Upper lobe of right lung (tissue), 1 donor: ENCODE results near the gene SLC35F1. TPM values are rescaled to one million over a fixed set of nuclear protein-coding genes. Genes with fewer than 3 reads are reported as not detected.

Source experiments
- ATAC-seq: fragments of 200-7000 bp; cut with Tn5 transposase; one replicate; pipeline ENCODE4 v1.9.1; 2020; ENCODE audit warnings: mild to moderate bottlenecking, moderate library complexity
- DNase-seq: peaks from one replicate; pipeline ENCODE4 v3.0.0-alpha.2; 2020
- H3K27ac ChIP-seq: fragments of 200-600 bp; one replicate; pipeline ENCODE4 v1.8.0; 2022
- H3K27me3 ChIP-seq: fragments of 200-600 bp; one replicate; pipeline ENCODE4 v1.8.0; 2022; ENCODE audit warnings: mild to moderate bottlenecking
- H3K36me3 ChIP-seq: fragments of 200-600 bp; one replicate; pipeline ENCODE4 v1.8.0; 2022
- H3K4me1 ChIP-seq: fragments of 200-600 bp; one replicate; pipeline ENCODE4 v1.8.0; 2022
- H3K4me3 ChIP-seq: fragments of 200-600 bp; one replicate; pipeline ENCODE4 v1.8.0; 2022; ENCODE audit warnings: mild to moderate bottlenecking
- H3K9me3 ChIP-seq: fragments of 200-600 bp; one replicate; pipeline ENCODE4 v1.8.0; 2022
- intact Hi-C: fragments of 100-400 bp; cut with DNase I; formaldehyde crosslinking; loops from one replicate; pipeline ENCODE4 v1.11.0; 2022
- total RNA-seq: library from RNA; stranded (reverse); fragmentation: NEBNext Ultra II Directional; extraction: Animal tissue kit (Norgen Biotek cat#: 25700); gene quantifications from one replicate; pipeline ENCODE4 v1.2.1, GENCODE V29; 2021
- TF ChIP-seq, protein P1 (sequence below): fragments of 200-600 bp; IDR thresholded peaks from one replicate; pipeline ENCODE4 v1.8.0; 2022; ENCODE audit warnings: antibody characterized with exemption
- donor health status: DM: no; HTN: yes; CAD: no; lungs with severe emphysema.

SLC35F1 gene
- total RNA-seq, 1 donor from 2014 or later = 0.29 TPM

DNA sequence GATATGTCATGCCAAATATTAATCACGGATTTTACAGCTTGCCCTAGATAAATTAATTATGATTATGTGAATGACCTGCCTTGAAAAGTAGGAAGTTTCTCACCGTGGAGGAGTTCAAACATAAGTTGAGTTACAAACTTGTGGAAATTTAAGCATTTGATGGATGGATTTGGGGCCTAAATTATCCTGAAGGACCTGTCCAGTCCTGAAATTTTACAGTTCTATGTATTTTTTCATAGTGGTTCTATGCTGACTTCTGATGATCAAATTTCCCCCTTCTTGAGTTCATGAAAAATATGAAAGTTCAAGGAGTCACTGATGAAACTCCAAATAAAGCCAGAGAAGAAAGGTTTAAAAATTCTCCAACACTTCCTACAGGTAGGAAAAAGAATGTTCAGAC lies 178.6 kb downstream of the SLC35F1 start:
- Histone ChIP-seq H3K27ac (no peak overlapping the region), H3K27me3 (no peaks in the 10 kb centered on the region), H3K4me1 (no peaks in the 10 kb centered on the region), H3K9me3 (no peaks in the 10 kb centered on the region), H3K4me3 (no peak overlapping the region), H3K36me3 (no peaks in the 10 kb centered on the region)
- intact Hi-C loops = no loop called here
- ATAC-seq (no peak), DNase-seq (no peak)
- TF ChIP-seq, protein P1, sequence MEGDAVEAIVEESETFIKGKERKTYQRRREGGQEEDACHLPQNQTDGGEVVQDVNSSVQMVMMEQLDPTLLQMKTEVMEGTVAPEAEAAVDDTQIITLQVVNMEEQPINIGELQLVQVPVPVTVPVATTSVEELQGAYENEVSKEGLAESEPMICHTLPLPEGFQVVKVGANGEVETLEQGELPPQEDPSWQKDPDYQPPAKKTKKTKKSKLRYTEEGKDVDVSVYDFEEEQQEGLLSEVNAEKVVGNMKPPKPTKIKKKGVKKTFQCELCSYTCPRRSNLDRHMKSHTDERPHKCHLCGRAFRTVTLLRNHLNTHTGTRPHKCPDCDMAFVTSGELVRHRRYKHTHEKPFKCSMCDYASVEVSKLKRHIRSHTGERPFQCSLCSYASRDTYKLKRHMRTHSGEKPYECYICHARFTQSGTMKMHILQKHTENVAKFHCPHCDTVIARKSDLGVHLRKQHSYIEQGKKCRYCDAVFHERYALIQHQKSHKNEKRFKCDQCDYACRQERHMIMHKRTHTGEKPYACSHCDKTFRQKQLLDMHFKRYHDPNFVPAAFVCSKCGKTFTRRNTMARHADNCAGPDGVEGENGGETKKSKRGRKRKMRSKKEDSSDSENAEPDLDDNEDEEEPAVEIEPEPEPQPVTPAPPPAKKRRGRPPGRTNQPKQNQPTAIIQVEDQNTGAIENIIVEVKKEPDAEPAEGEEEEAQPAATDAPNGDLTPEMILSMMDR = no peak

- H3K36me3 ChIP-seq = no peaks in the 10 kb centered on the region
- TF ChIP-seq, protein P1 = no peak
- H3K4me3 ChIP-seq = no peak overlapping the region
- DNase-seq (no peak), ATAC-seq (no peak)
- H3K27ac ChIP-seq = no peak overlapping the region
- H3K9me3 ChIP-seq = no peaks in the 10 kb centered on the region
- intact Hi-C loops = no loop called here
- no peaks in the 10 kb centered on the region for H3K27me3 ChIP-seq
- H3K4me1 ChIP-seq = no peaks in the 10 kb centered on the region
Measured at GRCh38 chr6:118086159-118086558, 179.1 kb downstream of the SLC35F1 start.

GRCh38 chr6:118092086-118092485 lies 185.0 kb downstream of the SLC35F1 start:
- intact Hi-C loops = no loop called here
- no peaks in the 10 kb centered on the region for H3K27me3 ChIP-seq
- DNase-seq (no peak), ATAC-seq (no peak)
- H3K36me3 ChIP-seq = no peaks in the 10 kb centered on the region
- TF ChIP-seq, protein P1 = no peak
- no peak overlapping the region for H3K27ac ChIP-seq
- no peaks in the 10 kb centered on the region for H3K9me3 ChIP-seq
- no peaks in the 10 kb centered on the region for H3K4me1 ChIP-seq
- no peak overlapping the region for H3K4me3 ChIP-seq

GRCh38 chr6:118097576-118097975 lies 190.5 kb downstream of the SLC35F1 start:
- DNase-seq (no peak), ATAC-seq (no peak)
- Histone ChIP-seq H3K36me3 (no peaks in the 10 kb centered on the region), H3K9me3 (no peaks in the 10 kb centered on the region), H3K27me3 (no peaks in the 10 kb centered on the region), H3K27ac (no peak overlapping the region), H3K4me1 (no peaks in the 10 kb centered on the region), H3K4me3 (no peak overlapping the region)
- TF ChIP-seq, protein P1 = no peak
- intact Hi-C loops = no loop called here

- TF ChIP-seq, protein P1 = no peak
- DNase-seq (no peak), ATAC-seq (no peak)
- Histone ChIP-seq H3K9me3 (no peaks in the 10 kb centered on the region), H3K36me3 (no peaks in the 10 kb centered on the region), H3K4me1 (no peaks in the 10 kb centered on the region), H3K27me3 (no peaks in the 10 kb centered on the region), H3K27ac (no peak overlapping the region), H3K4me3 (no peak overlapping the region)
- intact Hi-C loops = no loop called here
Measured at GRCh38 chr6:118100717-118101116, 193.7 kb downstream of the SLC35F1 start.

DNA sequence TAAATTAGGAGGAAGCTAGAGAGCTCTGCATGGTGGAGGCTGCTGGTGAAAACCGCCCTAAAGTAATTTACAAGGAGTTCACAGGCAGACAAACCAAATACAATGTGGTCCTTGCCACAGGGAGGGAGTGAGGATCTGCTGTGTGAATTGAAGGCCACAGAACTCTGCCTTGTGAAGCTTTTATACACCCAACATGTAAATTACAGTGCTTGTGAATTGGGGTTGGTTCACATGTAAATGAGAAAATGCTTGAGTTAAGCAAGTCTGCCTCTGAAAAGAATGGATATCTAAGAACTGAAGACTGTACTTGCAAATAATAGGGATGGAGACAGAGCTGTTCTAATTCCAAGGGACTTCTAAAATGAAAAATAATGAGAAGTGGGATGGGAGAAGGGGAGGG lies 194.2 kb downstream of the SLC35F1 start:
- intact Hi-C loops = no loop called here
- no peak overlapping the region for H3K4me3 ChIP-seq
- no peaks in the 10 kb centered on the region for H3K9me3 ChIP-seq
- H3K4me1 ChIP-seq = no peaks in the 10 kb centered on the region
- H3K27me3 ChIP-seq = no peaks in the 10 kb centered on the region
- no peak for ATAC-seq
- no peaks in the 10 kb centered on the region for H3K36me3 ChIP-seq
- no peak for DNase-seq
- no peak overlapping the region for H3K27ac ChIP-seq
- TF ChIP-seq, protein P1 = no peak
